Measurements from ENCODE around the gene PPFIBP1.

The PPFIBP1 gene

DNA sequence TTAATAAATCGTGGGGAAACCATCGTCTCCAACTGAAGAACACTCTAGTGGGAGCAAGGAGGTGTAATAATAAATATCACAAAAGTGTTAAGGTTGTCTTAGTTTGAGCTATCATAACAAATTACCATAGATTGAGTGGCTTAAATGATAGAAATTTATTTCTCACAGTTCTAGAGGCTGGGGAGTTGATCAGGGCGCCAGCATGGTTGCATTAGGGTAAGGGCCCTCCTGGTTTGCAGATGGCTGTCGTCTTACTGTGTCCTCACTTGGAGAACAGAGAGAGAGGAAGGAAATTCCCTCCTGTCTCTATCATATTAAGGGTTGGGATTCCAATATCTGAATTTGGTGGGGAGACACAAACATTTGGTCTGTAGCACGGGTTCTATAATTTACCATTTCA lies 219.6 kb downstream of the PPFIBP1 start:
- no peaks in the 10 kb centered on the region for H3K4me1 ChIP-seq (ENCODE audit: low read length)
- H3K27ac ChIP-seq (ENCODE audit: low read length), result no peak overlapping the region
- H3F3A ChIP-seq (ENCODE audit: insufficient read depth, low read length), result no peaks in the 10 kb centered on the region
- H3K9me2 ChIP-seq (replicated peaks; ENCODE audit: insufficient read depth, low read length), result no peaks in the 10 kb centered on the region
- no peak overlapping the region for H3K4me3 ChIP-seq (ENCODE audit: low read length)
- DNase-seq, result no peak
- TF ChIP-seq EZH2phosphoT487 (IDR thresholded peaks at IDR 0.05; ENCODE audit: low read length) (no peak), EZH2 (optimal IDR thresholded peaks at IDR 0.05; ENCODE audit: low read depth, low read length) (no peak), CTCF (IDR thresholded peaks at IDR 0.05; ENCODE audit: low read length) (no peak)
- H3K9ac ChIP-seq (ENCODE audit: low read length), result no peak overlapping the region
- H2AFZ ChIP-seq (ENCODE audit: low read length), result no peak overlapping the region
- no peaks in the 10 kb centered on the region for H4K20me1 ChIP-seq (ENCODE audit: insufficient read depth, low read length)
- no peaks in the 10 kb centered on the region for H3K9me3 ChIP-seq (replicated peaks; ENCODE audit: insufficient read depth, low read length)
- no peak overlapping the region for H3K4me2 ChIP-seq (ENCODE audit: low read depth, low read length)
- H3K27me3 ChIP-seq (replicated peaks; ENCODE audit: insufficient read depth, low read length), result no peaks in the 10 kb centered on the region
- H3K79me2 ChIP-seq (ENCODE audit: low read length), result 0 out of 2 replicates have a peak, but pooled peaks cover 1% of the 10 kb centered on the region
- H3K36me3 ChIP-seq (replicated peaks; ENCODE audit: insufficient read depth, low read length), result peaks cover 2% of the 10 kb centered on the region; the same call in 1 of the 2 replicates

Data from MM.1S (cell line).